HG03280 (cell line): ENCODE data around the gene KIR2DL4.
"Not testable (repeated sequence)": the region's sequence is repeated elsewhere in the genome, so short reads cannot be mapped to it uniquely, and the experiment has no call there.

Source experiments
- ATAC-seq: cut with Tn5 transposase; IDR thresholded peaks from one replicate; pipeline ENCODE4 v1.9.1; 2021; ENCODE audit warnings: mild to moderate bottlenecking, moderate library complexity; ENCODE audit not compliant: unreplicated experiment

Gene KIR2DL4

DNA sequence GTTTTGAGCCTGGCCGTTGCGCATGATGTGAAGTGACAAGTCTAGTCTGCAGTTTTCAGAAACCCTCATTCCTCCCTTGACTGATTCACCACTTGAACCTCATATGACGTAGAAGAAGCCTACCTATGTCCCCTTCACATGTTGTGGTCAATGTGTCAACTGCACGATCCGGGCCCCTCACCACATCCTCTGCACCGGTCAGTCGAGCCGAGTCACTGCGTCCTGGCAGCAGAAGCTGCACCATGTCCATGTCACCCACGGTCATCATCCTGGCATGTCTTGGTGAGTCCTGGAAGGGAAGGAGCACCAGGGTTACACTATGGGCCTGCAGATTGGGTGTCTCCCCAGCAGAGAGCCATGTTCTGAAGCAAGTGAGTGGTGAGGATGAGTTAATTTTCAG lies at the start of gene KIR2DL4:
TSS of gene KIR2DL4 (plus strand) at position 201 of the 400 bp plus-strand sequence. CDS start at position 243, 42 bp downstream.
- ATAC-seq, result no peak

DNA sequence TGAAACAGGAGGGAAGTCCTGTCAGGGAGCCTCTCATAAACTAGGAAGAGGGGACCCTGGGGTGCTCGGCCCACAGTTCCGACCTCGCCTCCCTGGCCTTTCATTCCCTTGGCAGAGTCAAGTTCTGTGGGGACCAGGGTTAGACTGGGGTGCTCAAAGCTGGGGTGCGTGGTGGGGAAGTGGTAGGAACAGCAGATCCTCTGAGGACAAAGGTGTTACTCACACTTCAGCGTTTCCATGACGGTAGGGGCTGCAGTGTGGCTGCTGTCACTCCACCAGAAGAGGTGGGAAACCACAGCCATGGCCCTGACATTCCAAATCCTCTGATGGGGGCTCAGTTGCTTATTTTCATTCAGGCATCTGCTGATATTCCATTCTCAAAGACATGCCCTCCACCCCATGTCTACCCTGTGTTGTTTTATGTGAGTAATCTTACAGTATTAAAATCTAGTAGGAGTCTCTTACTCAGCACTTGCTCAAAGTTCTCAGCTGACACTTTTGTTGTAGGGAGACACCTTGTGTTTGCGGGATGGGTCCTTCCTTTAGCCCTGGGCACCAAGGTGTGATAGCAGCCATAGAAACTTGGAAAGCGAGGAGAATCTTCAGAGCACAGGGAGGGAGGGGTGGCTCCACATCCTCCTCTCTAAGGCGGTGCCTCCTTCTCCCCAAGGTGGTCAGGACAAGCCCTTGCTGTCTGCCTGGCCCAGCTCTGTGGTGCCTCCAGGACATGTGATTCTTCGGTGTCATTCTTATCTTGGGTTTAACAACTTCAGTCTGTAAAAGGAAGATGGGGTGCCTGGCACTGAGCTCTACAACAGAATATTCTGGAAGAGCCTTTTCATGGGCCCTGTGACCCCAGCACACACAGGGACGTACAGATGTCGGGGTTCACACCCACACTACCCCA lies 47.0 kb upstream of the KIR2DL4 start:
- not testable (repeated sequence) for ATAC-seq

DNA sequence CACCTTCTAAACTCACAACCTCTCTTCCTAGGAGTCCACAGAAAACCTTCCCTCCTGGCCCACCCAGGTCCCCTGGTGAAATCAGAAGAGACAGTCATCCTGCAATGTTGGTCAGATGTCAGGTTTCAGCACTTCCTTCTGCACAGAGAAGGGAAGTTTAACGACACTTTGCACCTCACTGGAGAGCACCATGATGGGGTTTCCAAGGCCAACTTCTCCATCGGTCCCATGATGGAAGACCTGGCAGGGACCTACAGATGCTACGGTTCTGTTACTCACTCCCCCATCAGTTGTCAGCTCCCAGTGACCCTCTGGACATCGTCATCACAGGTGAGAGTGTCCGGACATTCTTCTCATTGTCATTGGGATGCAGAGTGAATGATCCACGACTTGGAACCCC lies 44.8 kb upstream of the KIR2DL4 start:
- ATAC-seq, result not testable (repeated sequence)

DNA sequence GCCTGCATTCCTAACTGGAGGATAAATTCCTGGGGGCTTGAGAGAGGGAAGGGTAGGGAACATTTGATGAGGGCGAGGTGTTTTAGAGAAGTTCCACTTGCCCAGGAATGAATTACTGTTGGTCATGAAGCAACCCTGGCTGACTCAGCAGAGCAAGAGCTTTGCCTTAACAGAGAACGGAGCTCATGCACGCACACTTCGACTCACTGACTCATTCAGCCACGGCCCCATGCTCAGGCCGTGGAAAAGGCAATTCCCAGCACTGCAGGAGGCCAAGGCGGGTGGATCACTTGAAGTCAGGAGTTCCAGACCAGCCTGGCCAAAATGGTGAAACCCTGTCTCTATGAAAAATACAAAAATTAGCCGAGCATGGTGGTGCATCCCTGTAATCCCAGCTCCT lies 39.2 kb upstream of the KIR2DL4 start:
- not testable (repeated sequence) for ATAC-seq

DNA sequence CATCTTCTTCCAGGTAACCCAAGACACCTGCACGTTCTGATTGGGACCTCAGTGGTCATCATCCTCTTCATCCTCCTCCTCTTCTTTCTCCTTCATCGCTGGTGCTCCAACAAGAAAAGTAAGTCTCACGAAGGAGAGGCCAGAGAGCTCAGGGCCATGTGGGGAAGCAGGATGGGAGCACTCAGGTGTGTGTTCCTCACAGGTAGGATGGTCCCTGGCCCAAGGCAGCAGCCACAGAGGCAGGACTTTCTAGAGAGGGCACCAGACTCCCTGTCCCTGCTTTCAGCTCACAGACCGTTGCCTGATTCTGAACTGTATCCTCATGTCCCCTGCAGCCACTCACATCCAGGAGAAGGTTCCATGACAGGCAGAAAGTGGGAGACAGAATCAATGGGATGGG lies 36.9 kb upstream of the KIR2DL4 start:
- ATAC-seq, result not testable (repeated sequence)

DNA sequence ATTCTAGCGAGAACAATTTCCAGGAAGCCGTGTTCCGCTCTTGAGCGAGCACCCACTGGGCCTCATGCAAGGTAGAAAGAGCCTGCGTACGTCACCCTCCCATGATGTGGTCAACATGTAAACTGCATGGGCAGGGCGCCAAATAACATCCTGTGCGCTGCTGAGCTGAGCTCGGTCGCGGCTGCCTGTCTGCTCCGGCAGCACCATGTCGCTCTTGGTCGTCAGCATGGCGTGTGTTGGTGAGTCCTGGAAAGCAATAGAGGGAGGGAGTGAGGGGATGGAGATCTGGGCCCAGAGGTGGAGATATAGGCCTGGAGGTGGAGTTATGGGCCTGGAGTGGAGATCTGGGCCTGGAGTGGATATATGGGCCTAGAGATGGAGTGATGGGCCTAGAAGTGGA lies 33.8 kb upstream of the KIR2DL4 start, which contains the start of gene KIR2DL1:
TSS of gene KIR2DL1 (plus strand) at position 148 of the 400 bp plus-strand sequence. CDS start at position 206, 58 bp downstream.
- not testable (repeated sequence) for ATAC-seq

DNA sequence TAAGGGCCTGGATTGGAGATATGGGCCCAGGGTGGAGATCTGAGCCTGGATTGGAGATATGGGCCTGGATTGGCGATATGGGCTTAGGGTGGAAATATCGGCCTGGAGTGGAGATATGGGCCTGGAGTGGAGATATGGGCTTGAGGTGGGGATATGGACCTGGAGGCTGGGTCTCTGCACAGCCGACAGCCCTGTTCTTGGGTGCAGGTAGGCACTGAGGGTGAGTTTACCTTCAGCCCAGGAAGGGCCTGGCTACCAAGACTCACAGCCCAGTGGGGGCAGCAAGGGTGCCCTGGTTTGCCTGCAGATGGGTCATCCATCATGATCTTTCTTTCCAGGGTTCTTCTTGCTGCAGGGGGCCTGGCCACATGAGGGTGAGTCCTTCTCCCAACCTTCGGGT lies 32.9 kb upstream of the KIR2DL4 start:
- ATAC-seq, result not testable (repeated sequence)

DNA sequence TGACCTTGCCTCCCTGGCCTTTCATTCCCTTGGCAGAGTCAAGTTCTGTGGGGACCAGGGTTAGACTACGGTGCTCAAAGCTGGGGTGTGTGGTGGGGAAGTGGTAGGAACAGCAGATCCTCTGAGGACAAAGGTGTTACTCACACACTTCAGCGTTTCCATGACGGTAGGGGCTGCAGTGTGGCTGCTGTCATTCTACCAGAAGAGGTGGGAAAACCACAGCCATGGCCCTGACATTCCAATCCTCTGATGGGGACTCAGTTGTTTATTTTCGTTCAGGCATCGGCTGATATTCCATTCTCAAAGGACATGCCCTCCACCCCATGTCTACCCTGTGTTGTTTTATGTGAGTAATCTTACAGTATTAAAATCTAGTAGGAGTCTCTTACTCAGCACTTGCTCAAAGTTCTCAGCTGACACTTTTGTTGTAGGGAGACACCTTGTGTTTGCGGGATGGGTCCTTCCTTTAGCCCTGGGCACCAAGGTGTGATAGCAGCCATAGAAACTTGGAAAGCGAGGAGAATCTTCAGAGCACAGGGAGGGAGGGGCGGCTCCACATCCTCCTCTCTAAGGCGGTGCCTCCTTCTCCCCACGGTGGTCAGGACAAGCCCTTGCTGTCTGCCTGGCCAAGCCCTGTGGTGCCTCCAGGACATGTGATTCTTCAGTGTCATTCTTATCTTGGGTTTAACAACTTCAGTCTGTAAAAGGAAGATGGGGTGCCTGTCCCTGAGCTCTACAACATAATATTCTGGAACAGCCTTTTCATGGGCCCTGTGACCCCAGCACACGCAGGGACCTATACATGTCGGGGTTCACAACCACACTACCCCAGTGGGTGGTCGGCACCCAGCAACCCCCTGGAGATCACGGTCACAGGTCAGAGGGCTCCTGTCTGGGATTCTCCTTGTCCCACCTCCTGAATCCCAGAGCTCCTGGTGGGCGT lies 32.1 kb upstream of the KIR2DL4 start:
- ATAC-seq, result not testable (repeated sequence)

DNA sequence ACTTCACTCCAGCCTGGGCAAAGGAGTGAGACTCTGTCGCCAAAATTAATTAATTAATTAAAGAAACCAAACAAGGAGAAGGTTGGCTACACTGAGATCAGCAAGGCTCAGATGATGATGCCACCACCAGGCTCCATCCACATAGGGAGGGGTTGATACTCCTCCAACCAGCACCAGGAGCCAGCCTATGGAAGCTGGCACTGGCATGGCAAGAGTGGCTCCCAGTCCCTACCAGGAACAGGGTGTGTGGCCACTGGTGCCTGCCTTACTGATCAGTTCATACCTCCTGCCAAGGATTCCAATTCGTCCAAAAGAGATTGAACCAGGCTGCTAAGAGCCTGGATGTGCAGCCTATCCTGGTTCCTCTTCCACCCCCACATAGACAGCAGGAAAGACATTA lies 30.7 kb upstream of the KIR2DL4 start:
- not testable (repeated sequence) for ATAC-seq

DNA sequence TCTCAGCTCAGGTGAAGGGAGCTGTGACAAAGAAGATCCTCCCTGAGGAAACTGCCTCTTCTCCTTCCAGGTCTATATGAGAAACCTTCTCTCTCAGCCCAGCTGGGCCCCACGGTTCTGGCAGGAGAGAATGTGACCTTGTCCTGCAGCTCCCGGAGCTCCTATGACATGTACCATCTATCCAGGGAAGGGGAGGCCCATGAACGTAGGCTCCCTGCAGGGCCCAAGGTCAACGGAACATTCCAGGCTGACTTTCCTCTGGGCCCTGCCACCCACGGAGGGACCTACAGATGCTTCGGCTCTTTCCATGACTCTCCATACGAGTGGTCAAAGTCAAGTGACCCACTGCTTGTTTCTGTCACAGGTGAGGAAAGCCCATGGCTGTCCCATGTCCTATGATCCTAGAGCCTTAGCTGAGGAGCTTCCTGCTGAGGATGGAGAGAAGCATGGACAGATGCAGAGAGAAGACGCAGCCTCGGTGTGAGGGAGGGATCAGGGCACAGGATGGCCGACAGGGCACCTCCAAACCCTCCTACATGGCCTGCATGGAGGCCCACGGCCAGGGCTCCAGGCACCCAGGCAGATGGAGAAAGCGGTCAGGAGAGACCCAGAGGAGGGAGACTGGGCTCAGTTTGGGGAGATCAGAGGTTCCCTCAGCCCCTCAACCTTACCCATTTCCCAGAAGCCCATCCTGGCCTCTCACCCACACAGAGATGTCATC lies 28.2 kb upstream of the KIR2DL4 start:
- ATAC-seq, result not testable (repeated sequence)

DNA sequence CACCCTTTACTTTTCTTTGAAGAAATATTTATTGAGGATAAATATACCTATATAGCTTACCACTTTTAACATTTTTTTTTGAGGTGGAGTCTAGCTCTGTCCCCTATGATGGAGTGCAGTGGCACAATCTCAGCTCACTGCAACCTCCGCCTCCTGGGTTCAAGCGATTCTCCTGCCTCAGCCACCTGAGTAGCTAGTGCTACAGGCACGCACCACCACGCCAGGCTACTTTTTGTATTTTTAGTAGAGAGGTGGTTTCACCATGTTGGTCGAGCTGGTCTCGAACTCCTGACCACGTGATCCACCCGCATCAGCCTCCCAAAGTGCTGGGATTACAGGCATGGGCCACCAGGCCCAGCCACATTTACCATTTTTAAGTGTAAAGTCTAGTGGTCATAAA lies 27.6 kb upstream of the KIR2DL4 start:
- ATAC-seq, result not testable (repeated sequence)

DNA sequence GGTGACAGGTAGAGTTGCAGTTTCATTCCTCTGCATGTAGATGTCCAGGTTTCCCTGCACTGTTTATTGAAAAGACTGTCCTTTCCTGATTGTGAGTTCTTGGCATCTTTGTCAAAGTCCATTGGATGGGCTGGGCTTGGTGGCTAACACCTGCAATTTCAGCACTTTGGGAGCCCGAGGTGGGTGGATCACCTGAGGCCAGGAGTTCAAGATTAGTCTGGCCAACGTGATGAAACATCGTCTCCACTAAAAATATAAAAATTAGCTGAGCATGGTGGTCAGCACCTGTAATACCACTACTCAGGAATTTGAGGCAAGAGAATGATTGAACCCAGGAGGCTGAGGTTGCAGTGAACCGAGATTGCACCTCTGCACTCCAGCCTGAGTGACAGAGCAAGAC lies 25.6 kb upstream of the KIR2DL4 start:
- ATAC-seq, result not testable (repeated sequence)

DNA sequence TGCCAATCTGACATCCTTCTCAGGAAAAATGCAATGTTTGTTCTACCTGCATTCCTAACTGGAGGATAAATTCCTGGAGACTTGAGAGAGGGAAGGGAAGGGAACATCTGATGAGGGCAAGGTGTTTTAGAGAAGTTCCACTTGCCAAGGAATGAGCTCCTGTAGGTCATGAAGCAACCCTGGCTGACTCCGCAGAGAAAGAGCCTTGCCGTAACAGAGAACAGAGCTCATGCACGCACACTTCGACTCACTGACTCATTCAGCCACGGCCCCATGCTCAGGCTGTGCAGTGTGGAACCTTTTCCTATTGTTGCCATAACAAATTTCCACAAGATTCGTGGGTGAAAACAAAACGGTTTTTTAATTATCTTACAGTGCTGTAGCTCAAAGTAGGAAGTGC lies 24.5 kb upstream of the KIR2DL4 start:
- ATAC-seq, result not testable (repeated sequence)

DNA sequence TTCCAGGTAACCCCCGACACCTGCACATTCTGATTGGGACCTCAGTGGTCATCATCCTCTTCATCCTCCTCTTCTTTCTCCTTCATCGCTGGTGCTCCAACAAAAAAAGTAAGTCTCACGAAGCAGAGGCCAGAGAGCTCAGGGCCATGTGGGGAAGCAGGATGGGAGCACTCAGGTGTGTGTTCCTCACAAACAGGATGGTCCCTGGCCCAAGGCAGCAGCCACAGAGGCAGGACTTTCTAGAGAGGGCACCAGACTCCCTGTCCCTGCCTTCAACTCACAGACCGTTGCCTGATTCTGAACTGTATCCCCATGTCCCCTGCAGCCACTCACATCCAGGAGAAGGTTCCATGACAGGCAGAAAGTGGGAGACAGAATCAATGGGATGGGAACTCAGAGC lies 20.5 kb upstream of the KIR2DL4 start:
- ATAC-seq, result not testable (repeated sequence)

DNA sequence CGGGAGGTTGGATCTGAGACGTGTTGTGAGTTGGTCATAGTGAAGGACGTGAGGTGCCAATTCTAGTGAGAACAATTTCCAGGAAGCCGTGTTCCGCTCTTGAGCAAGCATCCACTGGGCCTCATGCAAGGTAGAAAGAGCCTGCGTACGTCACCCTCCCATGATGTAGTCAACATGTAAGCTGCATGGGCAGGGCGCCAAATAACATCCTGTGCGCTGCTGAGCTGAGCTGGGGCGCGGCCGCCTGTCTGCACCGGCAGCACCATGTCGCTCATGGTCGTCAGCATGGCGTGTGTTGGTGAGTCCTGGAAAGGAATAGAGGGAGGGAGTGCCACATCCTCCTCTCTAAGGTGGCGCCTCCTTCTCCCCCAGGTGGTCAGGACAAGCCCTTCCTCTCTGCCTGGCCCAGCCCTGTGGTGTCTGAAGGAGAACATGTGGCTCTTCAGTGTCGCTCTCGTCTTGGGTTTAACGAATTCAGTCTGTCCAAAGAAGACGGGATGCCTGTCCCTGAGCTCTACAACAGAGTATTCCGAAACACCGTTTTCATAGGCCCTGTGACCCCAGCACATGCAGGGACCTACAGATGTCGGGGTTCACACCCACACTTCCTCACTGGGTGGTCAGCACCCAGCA lies 17.2 kb upstream of the KIR2DL4 start:
- ATAC-seq, result not testable (repeated sequence)

DNA sequence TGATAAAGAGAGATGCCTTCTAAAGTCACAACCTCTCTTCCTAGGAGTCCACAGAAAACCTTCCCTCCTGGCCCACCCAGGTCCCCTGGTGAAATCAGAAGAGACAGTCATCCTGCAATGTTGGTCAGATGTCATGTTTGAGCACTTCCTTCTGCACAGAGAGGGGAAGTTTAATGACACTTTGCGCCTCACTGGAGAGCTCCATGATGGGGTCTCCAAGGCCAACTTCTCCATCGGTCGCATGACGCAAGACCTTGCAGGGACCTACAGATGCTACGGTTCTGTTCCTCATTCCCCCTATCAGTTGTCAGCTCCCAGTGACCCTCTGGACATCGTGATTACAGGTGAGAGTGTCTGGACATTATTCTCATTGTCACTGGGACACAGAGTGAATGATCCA lies 15.3 kb upstream of the KIR2DL4 start:
- not testable (repeated sequence) for ATAC-seq

DNA sequence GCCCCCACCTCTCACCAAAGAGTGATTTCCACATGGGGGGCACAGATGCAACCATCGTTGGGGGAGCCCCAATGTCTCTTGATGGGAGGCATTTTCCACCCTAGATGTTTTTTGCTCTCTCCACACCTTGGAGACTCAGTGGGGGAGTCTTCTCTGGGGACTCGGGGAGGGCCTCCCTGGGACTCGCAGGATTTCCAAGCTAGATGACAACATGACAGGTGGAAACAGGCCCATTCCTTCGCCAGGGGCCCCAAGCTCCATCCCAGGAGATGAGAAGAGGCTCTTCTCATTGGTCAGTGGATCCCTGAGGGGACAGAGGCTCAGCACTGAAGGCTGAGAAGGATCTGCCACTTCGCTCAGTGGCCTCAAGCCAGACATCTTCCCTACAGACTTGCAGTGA lies 12.7 kb upstream of the KIR2DL4 start:
- no peak for ATAC-seq

DNA sequence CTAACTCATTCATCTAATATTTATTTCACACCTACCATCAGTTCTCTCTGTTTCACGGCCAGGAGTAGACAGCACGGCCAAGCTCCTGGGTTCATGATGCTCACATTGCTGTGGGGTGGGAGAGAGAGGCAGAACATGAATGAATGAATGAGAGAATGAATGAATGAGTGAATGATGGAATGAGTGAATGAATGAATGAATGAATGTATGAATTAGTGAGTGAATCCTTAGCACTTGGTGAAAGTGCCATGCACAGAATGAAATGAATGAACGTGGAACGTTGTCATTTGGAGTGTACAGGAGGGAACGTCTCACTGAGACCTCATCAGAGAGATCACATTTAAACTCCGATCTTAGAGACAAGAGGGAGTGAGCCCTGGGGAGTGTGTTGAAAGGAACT lies 11.9 kb upstream of the KIR2DL4 start:
- ATAC-seq, result no peak

DNA sequence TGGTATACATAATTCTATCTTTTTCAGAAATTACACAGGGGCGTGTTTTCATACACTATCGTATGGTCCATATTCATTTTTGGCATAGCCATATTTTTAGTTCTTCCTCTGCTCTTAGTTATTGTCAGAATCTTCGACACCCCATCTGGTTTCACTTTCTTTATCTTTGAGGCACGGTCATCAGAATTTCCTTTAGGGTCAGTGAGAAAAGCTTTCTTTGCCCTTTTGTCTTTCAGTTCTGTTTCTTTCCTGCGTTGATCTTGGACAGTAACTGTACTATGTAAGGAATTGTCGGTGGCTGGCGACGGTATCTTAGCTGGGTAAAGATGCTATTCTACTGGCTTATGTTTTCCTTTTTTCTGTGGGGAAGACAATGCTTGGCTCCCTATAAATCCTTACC lies 10.6 kb upstream of the KIR2DL4 start:
- ATAC-seq, result no peak

DNA sequence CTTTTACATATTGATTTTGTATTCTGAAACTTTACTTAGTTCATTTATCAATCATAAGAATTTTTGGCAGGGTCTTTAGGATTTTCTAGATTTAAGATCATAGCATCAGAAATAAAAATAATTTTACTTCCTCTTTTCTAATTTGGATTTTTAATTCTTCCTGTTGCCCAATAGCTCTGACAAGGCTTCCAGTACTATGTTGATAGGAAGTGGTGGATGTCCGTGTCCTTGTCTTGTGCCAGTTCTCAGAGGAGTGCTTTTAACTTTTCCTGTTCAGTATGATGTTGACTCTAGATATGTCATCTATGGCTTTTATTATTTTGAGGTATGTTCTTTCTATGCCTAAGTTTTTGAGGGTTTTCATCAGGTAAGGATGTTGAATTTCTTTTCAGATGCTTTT lies 7.7 kb upstream of the KIR2DL4 start:
- ATAC-seq, result no peak
